HCT116 (cell line): ENCODE results near the gene BBX. TPM values are rescaled to one million over a fixed set of nuclear protein-coding genes. Genes with fewer than 3 reads are reported as not detected.

Source experiments
- ATAC-seq: fragments of 200-7000 bp; cut with Tn5 transposase; 2 replicates; pipeline ENCODE4 v1.9.1; 2020; ENCODE audit warnings: mild to moderate bottlenecking, moderate library complexity
- BruUV-seq: library from RNA; stranded (reverse); fragments of 400-500 nt; replicated peaks from 2 replicates; lab custom pipeline; 2021; lab: Mats Ljungman, UMichigan
- CTCF ChIA-PET: fragments of 300-600 bp; sonication (Branson Sonifier 250); formaldehyde crosslinking; loops from one replicate; lab custom pipeline; 2021; ENCODE audit warnings: antibody characterized with exemption; lab: Charles Lee
- POLR2A ChIA-PET: fragments of 300-600, 350-600 bp; sonication (Branson Sonifier 250); formaldehyde crosslinking; loops from one replicate; lab custom pipeline; 2021; ENCODE audit warnings: antibody characterized with exemption; lab: Charles Lee
- RAD21 ChIA-PET, 2 experiments: fragments of 300-600 bp; sonication (Branson Sonifier 250); formaldehyde crosslinking; loops; one replicate each; lab custom pipeline; 2023; ENCODE audit warnings: low total read pairs in 2 of 2; ENCODE audit not compliant: uncharacterized antibody in 2 of 2, unreplicated experiment in 2 of 2, low non-redundant PET in 1 of 2; lab: Charles Lee
- DNase-seq: peaks from one replicate; pipeline ENCODE4 v3.0.0-alpha.2; 2010; ENCODE audit warnings: low read depth, low spot score
- H2AFZ ChIP-seq: fragments of 200-600 bp; shearing (Covaris generic), sonication (generic); 2 replicates; pipeline ENCODE4 v1.6.1; 2017; ENCODE audit warnings: low read depth, mixed run types, mixed read lengths, antibody characterized with exemption, low read length; ENCODE audit not compliant: poor library complexity, severe bottlenecking
- H3K27ac ChIP-seq: 2 replicates; pipeline ENCODE4 v1.5.1; 2012; ENCODE audit warnings: low read depth, low read length
- H3K27me3 ChIP-seq: fragments of 200-600 bp; sonication (generic); 2 replicates; pipeline ENCODE4 v1.6.1; 2016; ENCODE audit warnings: mixed run types, low read length, mixed read lengths; ENCODE audit not compliant: insufficient read depth
- H3K36me3 ChIP-seq, 2 experiments: fragments of 200-500 bp in 1 of 2; fragments of 200-600 bp in 1 of 2; sonication (Bioruptor generic) in 1 of 2; sonication (generic) in 1 of 2; 2 replicates each; pipeline versions ENCODE4 v1.5.1 to v1.6.1; 2014 to 2016; ENCODE audit warnings: low read length in 2 of 2, inconsistent platforms in 1 of 2, mixed read lengths in 1 of 2, mixed run types in 1 of 2; ENCODE audit not compliant: insufficient read depth in 2 of 2, control insufficient read depth in 1 of 2
- H3K4me1 ChIP-seq, 2 experiments: fragments of 200-600 bp in 1 of 2; sonication (generic) in 1 of 2; 2 replicates each; pipeline versions ENCODE4 v1.5.1 to v1.6.1; 2012 to 2017; ENCODE audit warnings: low read length in 2 of 2, inconsistent platforms in 1 of 2, mild to moderate bottlenecking in 1 of 2, mixed read lengths in 1 of 2, mixed run types in 1 of 2, moderate library complexity in 1 of 2; ENCODE audit not compliant: insufficient read depth in 2 of 2, control insufficient read depth in 1 of 2
- H3K4me2 ChIP-seq: fragments of 200-600 bp; sonication (generic); 2 replicates; pipeline ENCODE4 v1.6.1; 2017; ENCODE audit warnings: mixed run types, low read length, mixed read lengths
- H3K4me3 ChIP-seq, 2 experiments: fragments of 200-600 bp in 1 of 2; sonication (generic) in 1 of 2; replicated peaks in 1 of 2; 2 replicates each; pipeline ENCODE4 v1.5.1; 2011 to 2016; ENCODE audit warnings: low read length in 2 of 2, control low read depth in 1 of 2, low read depth in 1 of 2, mild to moderate bottlenecking in 1 of 2, mixed read lengths in 1 of 2, mixed run types in 1 of 2
- H3K79me2 ChIP-seq: fragments of 200-600 bp; sonication (generic); 2 replicates; pipeline ENCODE4 v1.6.1; 2017; ENCODE audit warnings: mild to moderate bottlenecking, mixed run types, low read length, moderate library complexity, mixed read lengths; ENCODE audit not compliant: insufficient read depth
- H3K9ac ChIP-seq: fragments of 200-600 bp; sonication (generic); 2 replicates; pipeline ENCODE4 v1.6.1; 2016; ENCODE audit warnings: low read length, mixed read lengths
- H3K9me2 ChIP-seq: fragments of 200-600 bp; sonication (generic), shearing (Covaris generic); 2 replicates; pipeline ENCODE4 v1.6.1; 2017; ENCODE audit warnings: mixed run types, mild to moderate bottlenecking, moderate library complexity; ENCODE audit not compliant: insufficient read depth
- H3K9me3 ChIP-seq, 2 experiments: fragments of 200-500 bp in 1 of 2; fragments of 200-600 bp in 1 of 2; sonication (Bioruptor generic) in 1 of 2; sonication (generic) in 1 of 2; 2 replicates each; pipeline ENCODE4 v1.6.1; 2014 to 2017; ENCODE audit warnings: low read length in 2 of 2, mixed read lengths in 2 of 2, inconsistent platforms in 1 of 2, low read depth in 1 of 2, mild to moderate bottlenecking in 1 of 2, mixed run types in 1 of 2, moderate library complexity in 1 of 2; ENCODE audit not compliant: control insufficient read depth in 1 of 2, insufficient read depth in 1 of 2
- H4K20me1 ChIP-seq: fragments of 200-600 bp; sonication (generic), shearing (Covaris generic); 2 replicates; pipeline ENCODE4 v1.6.1; 2017; ENCODE audit warnings: mixed run types, mild to moderate bottlenecking, moderate library complexity; ENCODE audit not compliant: insufficient read depth
- CBX3 ChIP-seq: IDR thresholded peaks from 2 replicates; pipeline ENCODE4 v1.6.1; 2012; ENCODE audit warnings: low read depth
- CEBPB ChIP-seq: IDR thresholded peaks from 2 replicates; pipeline ENCODE4 v1.6.1; 2012; ENCODE audit warnings: low read depth
- EGR1 ChIP-seq: IDR thresholded peaks from 2 replicates; pipeline ENCODE4 v1.6.1; 2012; ENCODE audit warnings: low read depth
- EZH2phosphoT487 ChIP-seq: fragments of 200-600 bp; IDR thresholded peaks from 2 replicates; pipeline ENCODE4 v1.6.1; 2018; ENCODE audit warnings: antibody characterized with exemption, borderline replicate concordance
- FOSL1 ChIP-seq: IDR thresholded peaks from 2 replicates; pipeline ENCODE4 v1.6.1; 2012; ENCODE audit warnings: low read depth
- JUND ChIP-seq: IDR thresholded peaks from 2 replicates; pipeline ENCODE4 v1.6.1; 2012
- SP1 ChIP-seq: IDR thresholded peaks from 2 replicates; pipeline ENCODE4 v1.6.1; 2012; ENCODE audit warnings: low read depth
- SRF ChIP-seq: IDR thresholded peaks from 2 replicates; pipeline ENCODE4 v1.6.1; 2012; ENCODE audit warnings: low read depth
- TCF7L2 ChIP-seq: IDR thresholded peaks from 2 replicates; pipeline ENCODE4 v1.7.0; 2011; ENCODE audit warnings: borderline replicate concordance, inconsistent platforms; ENCODE audit not compliant: insufficient read depth, insufficient read length; ENCODE audit errors: extremely low read depth
- YY1 ChIP-seq: IDR thresholded peaks from 2 replicates; pipeline ENCODE4 v1.6.1; 2011; ENCODE audit warnings: low read length, low read depth, moderate library complexity, mild to moderate bottlenecking; ENCODE audit not compliant: insufficient replicate concordance; ENCODE audit errors: extremely low read depth
- ZFX ChIP-seq: fragments of 450-650 bp; IDR thresholded peaks from 2 replicates; pipeline ENCODE4 v1.6.1; 2017
- intact Hi-C: fragments of 100-400 bp; cut with micrococcal nuclease; formaldehyde crosslinking; loops from 2 replicates; pipeline ENCODE4 v1.10.0; 2022
- total RNA-seq: library from RNA; stranded (reverse); gene quantifications from one replicate; pipeline ENCODE4 v1.2.1, GENCODE V29; 2021; ENCODE audit not compliant: unreplicated experiment
- TF ChIP-seq, protein P1 (sequence below), 3 experiments: fragments of 200-600 bp in 1 of 3; sonication (generic) in 1 of 3; IDR thresholded peaks in 2 of 3; conservative IDR thresholded peaks in 1 of 3; 2 replicates each; pipeline ENCODE4 v1.5.1; 2012 to 2017; ENCODE audit warnings: low read depth in 2 of 3, low read length in 2 of 3, antibody characterized with exemption in 1 of 3, borderline replicate concordance in 1 of 3, control low read depth in 1 of 3, mild to moderate bottlenecking in 1 of 3, mixed read lengths in 1 of 3, mixed run types in 1 of 3, moderate library complexity in 1 of 3; ENCODE audit not compliant: insufficient read depth in 1 of 3
- TF ChIP-seq, protein P2 (sequence below): IDR thresholded peaks from 2 replicates; pipeline ENCODE4 v1.6.1; 2012; ENCODE audit warnings: low read depth
- TF ChIP-seq, protein P3 (sequence below): IDR thresholded peaks from 2 replicates; pipeline ENCODE4 v1.6.1; 2012

BBX gene
- total RNA-seq, 1 experiment from 2014 or later, result 55.6 TPM

DNA sequence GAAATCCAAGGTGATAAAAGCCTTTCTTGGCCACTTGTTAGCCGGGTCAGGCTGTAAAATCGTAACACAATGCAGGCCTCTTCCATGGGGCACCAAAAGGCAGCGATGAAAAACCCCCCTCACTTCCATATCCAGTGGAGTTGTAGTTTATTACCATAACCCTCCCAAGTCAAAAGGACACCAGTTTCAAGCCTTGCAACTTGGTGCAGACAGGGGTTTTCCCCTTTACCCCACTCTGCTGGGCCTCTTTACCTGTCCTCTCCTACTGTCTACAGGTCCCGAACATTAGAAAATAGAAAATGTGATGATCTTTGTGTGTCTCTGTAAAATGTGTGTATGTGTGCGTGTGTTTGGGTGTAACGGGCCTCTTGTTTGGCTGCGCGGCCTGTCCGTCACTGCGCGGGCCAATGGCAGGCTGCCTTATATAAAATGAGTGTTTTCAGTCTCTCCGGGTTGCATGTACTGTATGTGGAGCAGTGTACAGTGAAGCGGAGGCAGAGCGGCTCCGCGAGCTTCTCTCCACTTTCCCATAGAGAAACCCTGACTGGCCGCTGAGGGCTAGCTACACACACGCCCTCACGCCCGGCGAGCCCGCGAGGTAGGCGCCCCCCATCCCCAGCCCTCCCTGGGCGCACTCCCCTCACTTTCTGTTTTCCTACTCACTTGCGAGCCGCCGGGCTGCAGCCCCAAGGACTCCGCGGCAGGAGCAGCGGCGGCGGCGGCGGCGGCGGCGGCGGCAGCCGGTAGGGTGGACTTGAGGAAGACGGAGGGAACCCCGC lies at the start of gene BBX (continued):
- TF ChIP-seq, protein P1, sequence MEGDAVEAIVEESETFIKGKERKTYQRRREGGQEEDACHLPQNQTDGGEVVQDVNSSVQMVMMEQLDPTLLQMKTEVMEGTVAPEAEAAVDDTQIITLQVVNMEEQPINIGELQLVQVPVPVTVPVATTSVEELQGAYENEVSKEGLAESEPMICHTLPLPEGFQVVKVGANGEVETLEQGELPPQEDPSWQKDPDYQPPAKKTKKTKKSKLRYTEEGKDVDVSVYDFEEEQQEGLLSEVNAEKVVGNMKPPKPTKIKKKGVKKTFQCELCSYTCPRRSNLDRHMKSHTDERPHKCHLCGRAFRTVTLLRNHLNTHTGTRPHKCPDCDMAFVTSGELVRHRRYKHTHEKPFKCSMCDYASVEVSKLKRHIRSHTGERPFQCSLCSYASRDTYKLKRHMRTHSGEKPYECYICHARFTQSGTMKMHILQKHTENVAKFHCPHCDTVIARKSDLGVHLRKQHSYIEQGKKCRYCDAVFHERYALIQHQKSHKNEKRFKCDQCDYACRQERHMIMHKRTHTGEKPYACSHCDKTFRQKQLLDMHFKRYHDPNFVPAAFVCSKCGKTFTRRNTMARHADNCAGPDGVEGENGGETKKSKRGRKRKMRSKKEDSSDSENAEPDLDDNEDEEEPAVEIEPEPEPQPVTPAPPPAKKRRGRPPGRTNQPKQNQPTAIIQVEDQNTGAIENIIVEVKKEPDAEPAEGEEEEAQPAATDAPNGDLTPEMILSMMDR (IDR thresholded peaks at IDR 0.05 in 2 of 3, conservative IDR thresholded peaks at IDR 0.05 in 1 of 3; ENCODE audit: borderline replicate concordance in 1 of 3, insufficient read depth in 1 of 3, low read depth in 2 of 3, low read length in 2 of 3), result no peak
- TF ChIP-seq FOSL1 (no peak), CEBPB (no peak), ZFX (no peak)

DNA sequence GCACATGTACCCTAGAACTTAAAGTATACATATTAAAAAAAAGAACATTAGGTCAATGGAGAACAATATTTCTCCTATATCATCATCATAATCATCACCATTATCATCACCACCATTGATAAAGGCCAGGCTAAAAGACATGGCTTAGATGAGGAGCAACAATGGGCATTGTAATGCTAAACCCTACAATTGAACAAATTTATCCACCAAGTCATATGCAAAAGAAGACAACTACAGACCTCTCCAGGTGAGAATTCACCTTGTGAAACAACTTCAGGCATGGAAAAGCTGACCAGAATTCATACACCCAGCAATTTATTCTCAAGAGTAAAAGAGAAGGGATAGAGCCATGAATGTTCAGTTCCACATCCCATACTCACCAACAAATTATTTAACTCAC lies 46.3 kb upstream of the BBX start:
- Histone ChIP-seq H3K9me2 (no peaks in the 10 kb centered on the region), H4K20me1 (no peaks in the 10 kb centered on the region), H3K4me3 (no peak overlapping the region), H3K4me1 (no peaks in the 10 kb centered on the region), H3K4me2 (no peak overlapping the region), H3K79me2 (no peaks in the 10 kb centered on the region), H3K27ac (no peak overlapping the region), H3K9ac (no peak overlapping the region), H3K36me3 (no peaks in the 10 kb centered on the region), H3K27me3 (no peaks in the 10 kb centered on the region), H2AFZ (no peak overlapping the region), H3K9me3 (no peaks in the 10 kb centered on the region)
- TF ChIP-seq, protein P2, sequence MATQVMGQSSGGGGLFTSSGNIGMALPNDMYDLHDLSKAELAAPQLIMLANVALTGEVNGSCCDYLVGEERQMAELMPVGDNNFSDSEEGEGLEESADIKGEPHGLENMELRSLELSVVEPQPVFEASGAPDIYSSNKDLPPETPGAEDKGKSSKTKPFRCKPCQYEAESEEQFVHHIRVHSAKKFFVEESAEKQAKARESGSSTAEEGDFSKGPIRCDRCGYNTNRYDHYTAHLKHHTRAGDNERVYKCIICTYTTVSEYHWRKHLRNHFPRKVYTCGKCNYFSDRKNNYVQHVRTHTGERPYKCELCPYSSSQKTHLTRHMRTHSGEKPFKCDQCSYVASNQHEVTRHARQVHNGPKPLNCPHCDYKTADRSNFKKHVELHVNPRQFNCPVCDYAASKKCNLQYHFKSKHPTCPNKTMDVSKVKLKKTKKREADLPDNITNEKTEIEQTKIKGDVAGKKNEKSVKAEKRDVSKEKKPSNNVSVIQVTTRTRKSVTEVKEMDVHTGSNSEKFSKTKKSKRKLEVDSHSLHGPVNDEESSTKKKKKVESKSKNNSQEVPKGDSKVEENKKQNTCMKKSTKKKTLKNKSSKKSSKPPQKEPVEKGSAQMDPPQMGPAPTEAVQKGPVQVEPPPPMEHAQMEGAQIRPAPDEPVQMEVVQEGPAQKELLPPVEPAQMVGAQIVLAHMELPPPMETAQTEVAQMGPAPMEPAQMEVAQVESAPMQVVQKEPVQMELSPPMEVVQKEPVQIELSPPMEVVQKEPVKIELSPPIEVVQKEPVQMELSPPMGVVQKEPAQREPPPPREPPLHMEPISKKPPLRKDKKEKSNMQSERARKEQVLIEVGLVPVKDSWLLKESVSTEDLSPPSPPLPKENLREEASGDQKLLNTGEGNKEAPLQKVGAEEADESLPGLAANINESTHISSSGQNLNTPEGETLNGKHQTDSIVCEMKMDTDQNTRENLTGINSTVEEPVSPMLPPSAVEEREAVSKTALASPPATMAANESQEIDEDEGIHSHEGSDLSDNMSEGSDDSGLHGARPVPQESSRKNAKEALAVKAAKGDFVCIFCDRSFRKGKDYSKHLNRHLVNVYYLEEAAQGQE, result no peak
- TF ChIP-seq YY1 (no peak), EZH2phosphoT487 (no peak), SRF (no peak), TCF7L2 (no peak), EGR1 (no peak), JUND (no peak), CBX3 (no peak), SP1 (no peak)
- TF ChIP-seq, protein P3, sequence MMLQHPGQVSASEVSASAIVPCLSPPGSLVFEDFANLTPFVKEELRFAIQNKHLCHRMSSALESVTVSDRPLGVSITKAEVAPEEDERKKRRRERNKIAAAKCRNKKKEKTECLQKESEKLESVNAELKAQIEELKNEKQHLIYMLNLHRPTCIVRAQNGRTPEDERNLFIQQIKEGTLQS, result no peak
- DNase-seq (no peak), ATAC-seq (no peak)
- BruUV-seq, result no TSS peak
- RAD21 ChIA-PET, result no interaction called here
- intact Hi-C loops, result no loop called here
- CTCF ChIA-PET, result no interaction called here
- POLR2A ChIA-PET, result no interaction called here
